Urinary bladder (tissue), 4 donors: ENCODE measurements around the gene PAX8. TPM values are rescaled to one million over a fixed set of nuclear protein-coding genes. Genes with fewer than 3 reads are reported as not detected.

Experiments used
- DNase-seq: peaks from one replicate; pipeline ENCODE4 v3.0.0-alpha.2; 2015; ENCODE audit errors: extremely low spot score
- H3K27ac ChIP-seq: one replicate; pipeline ENCODE4 v1.5.1; 2013; ENCODE audit warnings: low read depth, mild to moderate bottlenecking, moderate library complexity
- H3K36me3 ChIP-seq: one replicate; pipeline ENCODE4 v1.6.1; 2013; ENCODE audit warnings: mild to moderate bottlenecking, moderate library complexity; ENCODE audit not compliant: insufficient read depth
- H3K4me1 ChIP-seq: one replicate; pipeline ENCODE4 v1.6.1; 2013; ENCODE audit warnings: mild to moderate bottlenecking, moderate library complexity; ENCODE audit not compliant: insufficient read depth
- H3K4me3 ChIP-seq: one replicate; pipeline ENCODE4 v1.5.1; 2013; ENCODE audit warnings: low read depth, low read length
- WGBS: extraction: QIAGEN DNeasy Blood & Tissue Kit; methylation state at CpG from one replicate; pipeline ENCODE4 v1.1.7; 2013; 5-methylcytosine and 5-hydroxymethylcytosine counted together
- polyA plus RNA-seq: library from polyadenylated mRNA; stranded (reverse); fragments of 200-250 nt; gene quantifications from one replicate; pipeline ENCODE4 v1.2.3, GENCODE V29; 2013
- total RNA-seq: library from RNA; depleted of rRNA; stranded (reverse); fragments of >200 nt; gene quantifications from one replicate; pipeline ENCODE4 v1.2.3, GENCODE V29; 2014
- donor health status: healthy with polysubstance abuse.
- donor health status: healthy.

Gene PAX8
- total and polyA plus RNA-seq, 2 donors = 0.19 to 0.26 TPM

DNA sequence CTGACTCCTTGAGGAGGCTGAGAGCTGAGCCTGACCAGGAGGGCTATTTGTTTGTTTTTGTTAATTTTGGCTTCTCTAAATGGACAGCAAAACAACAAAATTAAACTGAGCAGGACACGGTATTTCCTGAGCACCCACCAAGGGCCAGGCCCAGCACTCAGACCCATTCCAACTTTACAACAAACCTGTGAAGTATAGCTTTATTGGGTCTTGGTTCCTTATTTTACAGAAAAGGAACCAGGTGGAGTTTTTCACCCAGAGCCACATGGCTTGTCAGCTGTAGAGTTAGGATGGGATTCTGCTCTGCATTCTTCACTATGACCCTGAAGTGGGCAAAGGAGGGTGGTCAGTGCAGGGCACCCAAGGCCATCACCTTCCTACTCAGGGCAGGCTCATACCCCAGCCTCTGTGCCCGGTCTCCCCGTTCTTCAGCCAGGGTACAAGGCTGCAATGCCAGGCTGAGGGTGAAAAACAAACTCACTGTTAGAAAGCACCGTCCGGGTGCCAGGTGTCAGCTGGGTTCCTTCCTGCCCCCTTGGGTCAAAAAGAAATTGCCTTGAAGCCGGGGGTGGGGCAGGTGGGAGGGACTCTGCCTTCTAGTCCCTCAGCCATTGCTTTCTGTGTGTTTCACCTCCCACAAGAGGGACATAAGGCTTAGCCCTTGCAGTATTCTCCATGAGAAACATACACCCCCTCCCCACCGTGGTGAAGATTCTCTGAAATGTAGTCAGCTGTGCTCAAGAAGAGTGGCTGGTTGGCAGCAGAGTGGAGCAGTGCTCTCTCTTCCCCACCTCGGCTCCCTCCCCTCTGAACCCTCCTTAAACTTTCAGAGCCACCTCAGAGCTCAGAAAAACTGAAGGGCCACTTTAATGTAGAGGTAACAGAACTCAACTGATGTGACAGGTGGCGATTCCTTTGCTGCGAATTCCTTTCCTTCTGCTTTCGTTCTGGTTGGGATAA, 102.7 kb downstream of the PAX8 start:
- 67% methylated on average over 11 of the region's 11 CpGs for WGBS
- Histone ChIP-seq H3K4me1 (no peaks in the 10 kb centered on the region), H3K4me3 (no peak overlapping the region), H3K27ac (no peak overlapping the region), H3K36me3 (no peaks in the 10 kb centered on the region)
- DNase-seq = no peak

DNA sequence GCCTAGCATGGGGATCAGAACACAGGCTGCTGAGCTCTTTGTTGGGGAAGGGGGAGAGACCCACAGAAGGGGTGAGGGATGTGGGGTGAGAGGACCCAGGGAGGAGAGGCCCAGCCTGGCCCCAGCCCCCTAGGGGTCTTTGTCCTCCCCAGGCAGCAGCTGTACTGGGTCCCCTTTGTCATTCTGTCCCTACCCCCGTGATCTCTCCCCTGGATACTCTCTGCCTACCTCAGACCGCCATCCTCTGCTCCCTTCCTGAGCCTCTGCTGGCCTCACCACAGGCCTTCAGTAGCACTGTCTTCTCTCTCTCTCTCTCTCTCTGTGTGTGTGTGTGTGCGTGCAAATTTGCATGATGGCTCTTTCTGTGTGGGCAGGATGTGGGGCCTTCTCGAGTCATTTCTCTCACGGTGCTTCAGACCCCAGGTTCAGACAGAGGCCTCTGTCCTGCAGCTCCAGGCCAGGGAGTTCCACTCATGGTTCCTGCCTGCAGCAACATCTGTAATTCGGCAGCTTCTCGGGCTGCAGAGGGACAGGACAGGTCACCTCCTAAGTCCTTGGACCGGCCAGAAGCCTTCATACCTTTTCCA, 103.6 kb downstream of the PAX8 start:
- DNase-seq = no peak
- H3K27ac ChIP-seq = no peak overlapping the region
- no peaks in the 10 kb centered on the region for H3K36me3 ChIP-seq
- H3K4me1 ChIP-seq = no peaks in the 10 kb centered on the region
- peak overlapping the region; percentile 0 for H3K4me3 ChIP-seq
- 68% methylated on average over 8 of the region's 8 CpGs for WGBS

DNA sequence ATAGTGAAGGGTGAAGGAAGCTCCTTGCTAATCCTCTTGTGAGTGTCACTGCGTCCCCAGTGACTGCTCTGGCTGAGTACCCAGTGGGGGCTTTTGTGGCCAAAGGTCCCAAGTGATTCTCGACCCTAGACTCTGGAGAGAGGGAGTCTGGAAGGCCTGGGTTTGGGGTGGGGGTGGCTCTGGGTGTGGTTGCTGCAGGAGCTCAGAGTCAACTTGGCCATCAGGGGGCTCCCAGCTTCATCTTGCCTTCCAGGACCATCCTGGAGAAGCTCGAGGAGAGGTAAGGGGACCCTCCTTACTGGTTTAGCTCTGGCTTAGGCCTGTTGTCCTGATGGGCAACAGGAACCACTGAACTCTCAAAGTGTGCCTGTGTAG, 104.4 kb downstream of the PAX8 start:
- WGBS = 70% methylated on average over 3 of the region's 3 CpGs
- H3K27ac ChIP-seq = no peak overlapping the region

DNA sequence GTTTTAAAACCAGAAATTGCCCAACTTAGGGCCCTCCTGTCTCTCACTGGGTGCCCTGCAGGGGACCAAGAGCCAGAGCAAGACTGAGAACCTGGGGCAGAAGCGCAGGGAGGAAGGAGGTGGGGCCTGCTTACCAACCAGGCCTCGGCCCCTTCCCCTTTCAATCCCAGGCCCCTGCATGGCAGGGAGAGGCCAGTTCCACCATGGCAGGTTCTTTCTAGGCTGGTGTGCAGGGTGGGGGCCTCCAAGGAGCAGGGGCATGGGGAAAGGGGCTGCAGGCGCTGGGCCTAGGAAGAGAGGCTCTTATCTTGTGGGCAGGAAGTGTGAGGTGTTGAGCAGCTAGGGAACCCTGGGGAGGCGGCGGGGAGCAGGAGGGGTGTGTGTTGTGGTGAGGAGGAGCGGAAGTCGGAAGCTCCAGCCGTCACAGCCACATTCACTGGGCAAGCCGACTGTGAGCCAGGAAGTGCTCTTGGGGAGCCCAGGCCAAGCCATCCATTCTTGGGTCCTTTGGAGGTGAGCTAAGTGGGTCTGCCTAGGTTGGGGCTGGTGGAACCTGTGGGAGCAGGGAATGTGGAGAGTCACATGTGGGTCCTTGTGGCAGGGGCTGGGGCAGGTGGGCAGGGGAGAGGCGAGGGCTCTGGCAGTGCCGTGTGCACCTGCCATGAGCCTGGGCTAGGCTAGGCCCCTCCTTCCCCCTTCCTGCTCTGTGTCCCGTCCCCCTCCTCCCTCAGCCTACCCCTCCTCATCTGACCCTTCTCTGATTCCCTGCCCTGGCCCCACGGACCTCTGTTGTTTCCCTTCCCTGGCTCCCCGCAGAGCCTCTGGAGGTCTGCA, 105.0 kb downstream of the PAX8 start, which contains the start of gene PSD4:
Gene PSD4 (plus strand): TSS at position 430 of the 834 bp plus-strand sequence. CDS start 8,486 bp downstream, outside the sequence.
- H3K4me3 ChIP-seq = peak within 1 kb of the TSS; percentile 20
- no peak for DNase-seq
- no peaks in the 10 kb centered on the region for H3K36me3 ChIP-seq
- no peak within 1 kb of the TSS for H3K27ac ChIP-seq
- H3K4me1 ChIP-seq = no peaks in the 10 kb centered on the region
- WGBS = 66% methylated on average over 14 of the region's 14 CpGs

More for the DNA sequence above, 104.4 kb downstream of the PAX8 start:
- Histone ChIP-seq H3K4me3 (peak overlapping the region; percentile 20), H3K4me1 (no peaks in the 10 kb centered on the region), H3K36me3 (no peaks in the 10 kb centered on the region)
- no peak for DNase-seq

DNA sequence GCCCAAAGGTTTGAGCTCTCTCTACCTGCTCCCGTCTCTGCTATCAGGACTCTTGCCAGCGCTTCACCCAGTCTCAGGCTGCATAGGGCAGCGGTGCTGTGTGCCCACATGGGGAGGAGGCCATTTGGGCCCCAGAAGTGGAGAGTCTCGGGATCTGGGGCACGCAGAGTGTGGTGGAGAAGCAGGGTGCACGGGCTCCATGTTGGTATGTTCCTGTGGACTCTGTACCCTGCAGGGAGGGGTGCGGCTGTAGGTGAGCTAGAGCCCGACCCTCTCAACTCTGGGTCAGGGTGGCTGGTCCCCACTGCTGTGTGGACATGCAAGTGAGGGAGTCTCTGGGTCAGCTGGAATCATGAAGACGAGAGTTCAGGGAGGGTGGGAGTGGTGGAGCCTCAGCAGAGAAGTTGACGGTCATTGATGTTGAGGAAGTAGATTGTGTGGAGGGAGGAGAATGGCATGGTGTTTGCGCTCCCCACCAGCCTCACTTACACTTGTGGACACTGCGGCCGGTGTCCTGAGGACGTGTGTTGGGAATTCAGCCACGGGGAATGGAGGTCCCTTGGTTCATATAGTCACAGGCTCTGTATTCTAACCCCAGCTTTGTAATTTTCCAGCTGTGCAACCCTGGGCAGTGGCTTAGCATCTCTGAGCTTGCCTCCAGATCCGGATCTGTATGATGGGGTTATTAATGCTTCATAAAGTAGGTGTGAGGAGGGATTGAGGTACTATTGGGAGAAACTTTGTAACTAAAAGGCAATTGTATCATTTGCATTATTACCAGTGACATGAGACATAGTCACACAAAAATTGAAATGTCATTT, 105.8 kb downstream of the PAX8 start:
- Histone ChIP-seq H3K4me3 (no peak overlapping the region), H3K36me3 (no peaks in the 10 kb centered on the region), H3K27ac (no peak overlapping the region), H3K4me1 (no peaks in the 10 kb centered on the region)
- no peak for DNase-seq
- WGBS = 91% methylated on average over 16 of the region's 16 CpGs

DNA sequence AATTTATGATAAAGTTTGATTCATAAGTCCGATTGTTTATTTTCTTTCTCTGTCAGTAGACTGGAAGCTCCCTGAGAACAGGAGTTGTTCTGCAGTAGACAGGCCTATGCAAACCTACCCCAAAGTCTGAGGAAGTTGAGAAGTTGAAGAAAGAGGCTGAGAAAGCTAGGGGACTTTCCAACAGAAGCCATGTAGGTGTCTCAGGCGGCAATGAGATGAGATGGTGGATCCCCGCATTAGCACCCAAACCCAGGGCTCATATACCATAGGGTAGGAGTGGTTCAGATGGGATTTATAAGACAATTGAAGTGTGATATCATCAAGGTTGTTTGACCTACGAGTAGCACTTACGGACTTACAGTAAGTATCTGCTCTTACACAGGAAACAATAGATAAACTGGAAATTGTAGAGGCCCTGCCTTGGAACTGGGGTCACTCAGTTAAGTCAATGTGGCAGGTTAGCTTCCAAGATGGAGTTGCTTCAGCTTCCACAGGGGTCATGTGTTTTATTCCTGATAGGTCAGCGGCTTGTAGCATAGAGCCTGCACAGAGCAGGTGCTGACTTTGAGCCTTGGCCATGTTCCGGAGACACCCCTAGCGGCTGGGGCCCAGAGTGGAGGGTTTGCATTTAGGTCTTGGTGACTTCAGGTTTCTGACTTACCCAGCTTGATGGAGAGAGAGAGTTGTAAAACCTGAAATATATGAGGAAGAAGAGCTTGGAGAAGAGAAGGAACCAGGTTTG, 107.2 kb downstream of the PAX8 start:
- 93% methylated on average over 8 of the region's 8 CpGs for WGBS

DNA sequence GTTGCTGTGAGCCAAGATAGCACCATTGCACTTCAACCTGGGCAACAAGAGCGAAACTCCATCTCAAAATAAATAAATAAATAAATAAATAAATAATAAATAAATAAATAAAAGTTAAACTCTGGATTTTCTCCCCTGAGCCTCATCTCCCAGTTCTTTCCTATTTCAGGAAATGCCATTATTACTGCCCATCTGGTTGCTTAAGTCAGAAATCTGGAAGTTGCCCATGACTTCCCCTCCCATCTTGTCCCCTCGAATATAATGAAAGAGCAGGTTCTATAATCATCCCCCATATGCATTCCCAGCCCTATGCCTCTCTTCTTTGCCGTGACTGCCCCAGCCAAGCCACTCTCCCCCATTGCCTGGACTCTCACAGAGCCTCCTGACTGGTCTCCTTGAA, 109.1 kb downstream of the PAX8 start:
- DNase-seq = no peak
- H3K36me3 ChIP-seq = no peaks in the 10 kb centered on the region
- no peaks in the 10 kb centered on the region for H3K4me1 ChIP-seq
- 93% methylated on average over 3 of the region's 3 CpGs for WGBS
- H3K27ac ChIP-seq = no peak overlapping the region
- no peak overlapping the region for H3K4me3 ChIP-seq

More for the DNA sequence above, 107.2 kb downstream of the PAX8 start:
- H3K27ac ChIP-seq = no peak overlapping the region
- H3K4me1 ChIP-seq = no peaks in the 10 kb centered on the region
- no peak for DNase-seq
- no peak overlapping the region for H3K4me3 ChIP-seq
- no peaks in the 10 kb centered on the region for H3K36me3 ChIP-seq

DNA sequence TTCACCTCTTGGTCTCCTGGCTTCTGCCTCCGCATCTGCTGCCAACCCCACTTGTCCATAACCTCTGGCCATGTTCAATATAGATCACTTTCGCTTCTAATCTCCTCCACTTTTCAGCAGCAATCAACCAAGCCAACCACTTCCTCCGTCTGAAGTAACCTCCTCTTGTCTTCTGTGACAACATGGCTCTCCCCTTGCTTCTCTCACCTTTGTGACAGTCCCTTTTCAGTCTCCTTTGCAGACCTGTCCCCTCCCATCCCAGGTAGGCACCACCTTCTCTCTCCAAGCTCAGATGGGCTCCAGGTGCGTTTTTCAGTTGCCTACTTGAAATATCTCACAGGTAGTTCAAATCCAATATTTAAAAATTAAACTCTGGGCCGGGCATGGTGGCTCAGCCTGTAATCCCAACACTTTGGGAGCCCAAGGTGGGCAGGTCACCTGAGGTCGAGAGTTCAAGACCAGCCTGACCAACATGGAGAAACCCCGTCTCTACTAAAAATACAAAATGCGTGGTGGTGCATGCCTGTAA, 109.7 kb downstream of the PAX8 start:
- no peaks in the 10 kb centered on the region for H3K4me1 ChIP-seq
- no peaks in the 10 kb centered on the region for H3K36me3 ChIP-seq
- H3K4me3 ChIP-seq = no peak overlapping the region
- DNase-seq = no peak
- 89% methylated on average over 8 of the region's 8 CpGs for WGBS
- H3K27ac ChIP-seq = no peak overlapping the region

DNA sequence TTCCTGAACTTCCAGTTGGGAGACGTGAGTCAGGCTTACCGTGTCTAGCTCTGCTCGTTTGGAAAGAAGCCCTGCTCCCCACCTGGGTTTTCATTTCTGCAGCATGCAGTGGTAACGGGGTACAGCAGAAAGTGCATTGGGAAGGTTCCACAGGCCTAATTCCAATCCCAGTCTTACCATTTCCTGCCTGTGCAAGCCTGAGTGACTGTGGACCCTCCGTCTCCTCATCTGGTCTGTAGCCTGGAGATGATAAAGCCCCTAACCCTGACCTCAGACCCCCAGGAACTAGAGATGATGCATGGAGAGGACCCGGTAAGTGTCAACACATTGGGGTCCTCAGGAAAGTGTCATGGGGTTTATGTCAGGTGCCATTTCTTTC, 110.8 kb downstream of the PAX8 start:
- no peaks in the 10 kb centered on the region for H3K36me3 ChIP-seq
- no peaks in the 10 kb centered on the region for H3K4me1 ChIP-seq
- WGBS = 83% methylated on average over 6 of the region's 6 CpGs
- H3K4me3 ChIP-seq = no peak overlapping the region
- no peak overlapping the region for H3K27ac ChIP-seq
- no peak for DNase-seq

DNA sequence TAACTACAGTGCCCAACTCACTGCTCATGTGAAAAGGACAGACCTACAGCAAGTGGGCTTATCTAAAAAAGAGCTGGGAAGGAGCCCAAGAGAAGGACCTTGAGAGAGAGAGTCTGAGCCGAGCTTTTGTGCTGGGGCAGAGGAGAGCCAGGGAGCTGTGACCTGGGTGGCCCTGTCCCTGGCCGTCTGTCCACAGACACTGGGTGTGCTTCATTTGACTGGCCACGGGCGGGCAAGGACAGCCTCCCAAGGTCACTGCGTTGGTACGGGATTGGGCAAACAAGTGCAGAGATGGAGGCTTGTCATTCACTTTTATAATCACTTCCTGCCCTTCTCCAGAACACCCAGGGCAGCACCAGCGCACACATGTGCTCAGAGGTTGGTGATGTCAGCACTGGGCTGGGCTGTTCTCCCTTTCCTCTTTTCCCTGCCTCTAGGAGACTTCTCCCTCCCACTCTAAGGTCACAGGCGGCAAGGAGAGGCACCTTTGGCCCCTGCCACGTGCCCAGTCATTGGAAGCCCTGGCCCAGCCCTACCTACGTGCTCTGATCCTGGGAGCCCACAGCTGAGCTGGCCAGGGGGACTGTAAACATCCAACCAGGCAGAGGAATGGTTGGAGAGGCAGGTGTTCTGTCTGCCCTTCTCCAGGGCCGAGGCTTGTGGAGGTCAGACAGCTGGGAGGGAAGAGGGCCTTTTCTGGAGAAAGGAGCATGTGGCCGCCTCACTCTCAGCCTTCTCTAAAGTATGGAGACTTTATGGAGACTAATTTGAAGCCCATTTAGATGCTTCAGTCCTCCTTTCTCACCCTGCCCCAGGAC, 111.4 kb downstream of the PAX8 start:
- Histone ChIP-seq H3K4me3 (no peak overlapping the region), H3K27ac (no peak overlapping the region), H3K36me3 (no peaks in the 10 kb centered on the region), H3K4me1 (no peaks in the 10 kb centered on the region)
- 67% methylated on average over 12 of the region's 12 CpGs for WGBS
- no peak for DNase-seq

DNA sequence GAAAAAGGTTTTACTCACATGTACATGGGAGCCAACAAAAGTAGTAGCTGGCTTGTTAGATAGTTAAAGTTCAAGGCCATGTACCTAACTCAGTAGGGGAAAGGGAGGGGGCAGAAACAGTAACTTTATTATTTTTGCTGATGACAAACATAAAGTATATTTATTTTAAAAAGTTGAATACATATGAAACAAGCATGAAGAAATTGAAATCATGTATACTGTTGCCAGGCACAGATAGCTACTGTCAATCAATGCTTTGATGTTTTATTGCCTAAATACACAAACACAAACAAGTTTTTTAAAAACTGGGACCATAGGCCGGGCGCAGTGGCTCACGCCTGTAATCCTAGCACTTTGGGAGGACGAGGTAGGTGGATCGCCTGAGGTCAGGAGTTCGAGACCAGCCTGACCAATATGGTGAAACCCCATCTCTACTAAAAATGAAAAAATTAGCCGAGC, 112.5 kb downstream of the PAX8 start:
- no peaks in the 10 kb centered on the region for H3K36me3 ChIP-seq
- no peak for DNase-seq
- WGBS = 94% methylated on average over 7 of the region's 7 CpGs
- no peak overlapping the region for H3K27ac ChIP-seq
- H3K4me1 ChIP-seq = no peaks in the 10 kb centered on the region
- no peak overlapping the region for H3K4me3 ChIP-seq
